A549 (cell line): ENCODE measurements around the gene PCDHA5.

Experiments
- BHLHE40 ChIP-seq: IDR thresholded peaks from 2 replicates; pipeline ENCODE4 v1.6.1; 2012; ENCODE audit warnings: low read depth, low read length, inconsistent platforms
- POLR2A ChIP-seq: IDR thresholded peaks from 2 replicates; pipeline ENCODE4 v1.6.1; 2012; ENCODE audit warnings: mild to moderate bottlenecking, low read length

DNA sequence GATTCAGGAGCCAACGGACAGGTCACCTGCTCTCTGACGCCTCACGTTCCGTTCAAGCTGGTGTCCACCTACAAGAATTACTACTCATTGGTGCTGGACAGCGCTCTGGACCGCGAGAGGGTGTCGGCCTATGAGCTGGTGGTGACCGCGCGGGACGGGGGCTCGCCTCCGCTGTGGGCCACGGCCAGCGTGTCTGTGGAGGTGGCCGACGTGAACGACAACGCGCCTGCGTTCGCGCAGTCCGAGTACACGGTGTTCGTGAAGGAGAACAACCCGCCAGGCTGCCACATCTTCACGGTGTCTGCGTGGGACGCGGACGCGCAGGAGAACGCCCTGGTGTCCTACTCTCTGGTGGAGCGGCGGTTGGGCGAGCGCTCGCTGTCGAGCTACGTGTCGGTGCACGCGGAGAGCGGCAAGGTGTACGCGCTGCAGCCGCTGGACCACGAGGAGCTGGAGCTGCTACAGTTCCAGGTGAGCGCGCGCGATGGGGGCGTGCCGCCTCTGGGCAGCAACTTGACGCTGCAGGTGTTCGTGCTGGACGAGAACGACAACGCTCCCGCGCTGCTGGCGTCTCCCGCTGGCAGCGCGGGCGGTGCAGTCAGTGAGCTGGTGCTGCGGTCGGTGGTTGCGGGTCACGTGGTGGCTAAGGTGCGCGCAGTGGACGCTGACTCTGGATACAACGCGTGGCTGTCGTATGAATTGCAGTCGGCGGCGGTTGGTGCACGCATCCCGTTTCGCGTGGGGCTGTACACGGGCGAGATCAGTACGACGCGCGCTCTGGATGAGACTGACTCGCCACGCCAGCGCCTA is 36.0 kb downstream of the PCDHA5 start:
- TF ChIP-seq POLR2A = no peak
- TF ChIP-seq BHLHE40 = no peak
